Left colon (tissue), 2 donors: ENCODE results near the gene KCTD18. TPM values are rescaled to one million over a fixed set of nuclear protein-coding genes. Genes with fewer than 3 reads are reported as not detected.

Experiments
- ATAC-seq: fragments of 200-7000 bp; cut with Tn5 transposase; one replicate; pipeline ENCODE4 v1.9.1; 2020; ENCODE audit warnings: mild to moderate bottlenecking, moderate library complexity
- DNase-seq, 2 donors: peaks; one replicate each; pipeline ENCODE4 v3.0.0-alpha.2; 2020
- intact Hi-C, 2 donors: fragments of 100-400 bp; cut with DNase I in 1 of 2; cut with micrococcal nuclease in 1 of 2; formaldehyde crosslinking; loops; one replicate each; pipeline versions ENCODE4 v1.11.2 to v1.14.0; 2022; cut with DNase I, micrococcal nuclease
- long read RNA-seq: library from polyadenylated mRNA; unstranded; transcript quantifications from one replicate; pipeline ENCODE4 v2.0.0, GENCODE V29; 2021
- total RNA-seq, 2 donors: library from RNA; stranded (reverse); fragmentation: NEBNext Ultra II Directional; extraction: Animal tissue kit (Norgen Biotek cat#: 25700); gene quantifications; one replicate each; pipeline ENCODE4 v1.2.1, GENCODE V29; 2021
- donor health status: DM: no; HTN: no; CAD: no.
- donor health status: DM: yes; HTN: yes; CAD: no.

KCTD18 gene
- total RNA-seq, result 10 to 100 TPM; 13.5 to 16.2 TPM
- long read RNA-seq, transcript KCTD18-202 (7 exons, 2,556 nt), result major isoform, 5 of 16 reads
- long read RNA-seq, partial matches to known transcripts, result 9 of 16 reads
- long read RNA-seq, other reads (novel, unspliced or antisense), result 0 of 16 reads

GRCh38 chr2:200509612-200510433 is at the start of gene KCTD18:
TSS of gene KCTD18 (minus strand) at chr2:200510068. CDS start at chr2:200507016, 3,052 bp downstream.
- peak; percentile 95 for ATAC-seq
- intact Hi-C loops, result no loop called here
- DNase-seq, result peak; percentile 93 to 96

GRCh38 chr2:200540793-200541192 is 30.9 kb upstream of the KCTD18 start:
- no peak for DNase-seq
- intact Hi-C loops, result no loop called here
- ATAC-seq, result no peak

- DNase-seq (no peak), ATAC-seq (no peak)
- intact Hi-C loops, result no loop called here
Measured at GRCh38 chr2:200538139-200538538, 28.3 kb upstream of the KCTD18 start.

- no peak for ATAC-seq
- no peak for DNase-seq
- intact Hi-C loops, result no loop called here
Measured at GRCh38 chr2:200534572-200534971, 24.7 kb upstream of the KCTD18 start.

- no peak for ATAC-seq
- no peak for DNase-seq
- intact Hi-C loops, result no loop called here
Measured at GRCh38 chr2:200533754-200534153, 23.9 kb upstream of the KCTD18 start.

- DNase-seq (no peak), ATAC-seq (no peak)
- intact Hi-C loops, result no loop called here
Measured at GRCh38 chr2:200528228-200528627, 18.4 kb upstream of the KCTD18 start.

GRCh38 chr2:200525882-200526651 is 16.2 kb upstream of the KCTD18 start, which contains the start of gene SGO2:
TSS of gene SGO2 (plus strand) at chr2:200526207. CDS start at chr2:200532976, 6,769 bp downstream.
- intact Hi-C loops, result no loop called here
- peak; percentile 94 for ATAC-seq

GRCh38 chr2:200525551-200525881 is 15.6 kb upstream of the KCTD18 start:
- intact Hi-C loops, result no loop called here
- no peak for ATAC-seq

More at GRCh38 chr2:200525882-200526651, 16.2 kb upstream of the KCTD18 start, which contains the start of gene SGO2:
- peak; percentile 96 to 97 for DNase-seq

GRCh38 chr2:200525066-200525465 is 15.2 kb upstream of the KCTD18 start:
- peak; percentile 6 for ATAC-seq
- no peak for DNase-seq
- intact Hi-C loops, result no loop called here

More at GRCh38 chr2:200525551-200525881, 15.6 kb upstream of the KCTD18 start:
- no peak for DNase-seq

GRCh38 chr2:200523604-200524003 is 13.7 kb upstream of the KCTD18 start:
- intact Hi-C loops, result no loop called here
- DNase-seq, result no peak
- ATAC-seq, result peak; percentile 66

GRCh38 chr2:200523158-200523557 is 13.3 kb upstream of the KCTD18 start:
- intact Hi-C loops, result no loop called here
- ATAC-seq (peak; percentile 46), DNase-seq (peak; percentile 16 to 42)

- ATAC-seq (peak; percentile 29), DNase-seq (no peak)
- intact Hi-C loops, result no loop called here
Measured at GRCh38 chr2:200515155-200515554, 5.3 kb upstream of the KCTD18 start.

GRCh38 chr2:200509235-200509611 is 645 bp downstream of the KCTD18 start:
- ATAC-seq (peak; percentile 14), DNase-seq (peak in 1 of 2 donors; percentile 25)
- intact Hi-C loops, result no loop called here

GRCh38 chr2:200507179-200507578 is 2.7 kb downstream of the KCTD18 start:
- intact Hi-C loops, result no loop called here
- ATAC-seq (peak; percentile 67), DNase-seq (no peak)

- intact Hi-C loops, result no loop called here
- DNase-seq, result no peak
- ATAC-seq, result no peak
Measured at GRCh38 chr2:200506679-200507078, 3.2 kb downstream of the KCTD18 start.

GRCh38 chr2:200502196-200502595 is 7.7 kb downstream of the KCTD18 start:
- ATAC-seq (no peak), DNase-seq (no peak)
- intact Hi-C loops, result no loop called here

- DNase-seq (no peak), ATAC-seq (no peak)
- intact Hi-C loops, result no loop called here
Measured at GRCh38 chr2:200498402-200499162, 11.3 kb downstream of the KCTD18 start.

GRCh38 chr2:200496696-200497095 is 13.2 kb downstream of the KCTD18 start:
- intact Hi-C loops, result no loop called here
- no peak for DNase-seq
- no peak for ATAC-seq

- intact Hi-C loops, result no loop called here
- ATAC-seq, result no peak
- DNase-seq, result no peak
Measured at GRCh38 chr2:200494048-200494447, 15.8 kb downstream of the KCTD18 start.
